ENCODE data around the gene MATN4. TPM values are rescaled to one million over a fixed set of nuclear protein-coding genes. Genes with fewer than 3 reads are reported as not detected.

MATN4 gene
- total and polyA plus RNA-seq, 2 donors (not counting 1 experiment from before 2014, with no cell fraction given): not detected

DNA sequence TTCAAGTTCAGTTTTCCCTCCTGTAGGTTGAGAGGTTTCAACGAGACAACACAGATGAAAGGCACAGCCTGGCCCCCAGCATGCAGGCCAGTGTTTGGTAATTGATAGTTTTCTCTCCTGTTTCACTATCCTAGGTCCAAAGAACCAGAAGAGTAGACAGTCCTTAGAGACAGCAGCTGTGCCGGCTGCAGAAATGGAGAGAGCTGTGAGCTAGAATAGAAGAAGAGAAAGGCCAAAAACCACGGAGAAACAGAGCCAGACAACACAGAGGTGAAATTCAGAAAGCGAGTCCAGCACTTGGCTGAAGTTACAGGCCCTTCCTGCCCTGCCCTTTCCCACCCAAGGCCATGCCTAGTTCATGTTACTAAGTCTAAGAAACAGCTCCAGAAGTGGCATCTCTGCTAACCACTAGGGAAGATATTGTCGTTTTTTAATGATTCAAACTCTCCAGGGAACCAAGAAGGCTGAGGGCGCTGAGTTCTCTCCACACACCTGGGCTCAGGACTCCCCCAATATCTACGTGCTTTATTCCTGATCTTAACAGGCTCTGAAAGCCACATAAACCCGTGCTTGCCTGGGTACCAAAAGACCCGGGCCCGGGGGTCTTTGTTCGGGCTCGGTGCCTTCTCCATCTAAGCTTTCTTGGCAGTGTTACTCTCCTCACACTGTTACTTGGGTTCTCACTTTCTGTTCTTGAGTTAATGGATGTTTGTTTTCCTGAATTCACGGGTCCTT lies 18.0 kb downstream of the MATN4 start:
- H3K4me1 Mint-ChIP-seq: peaks cover 18% of the 10 kb centered on the region
- Histone ChIP-seq H3K79me2 (ENCODE audit: control insufficient read depth, insufficient read depth, low read length) (no peaks in the 10 kb centered on the region), H3K36me3 (replicated peaks in 1 of 2; ENCODE audit: control extremely low read depth in 1 of 2, control insufficient read depth in 1 of 2, extremely low read depth in 1 of 2, insufficient read depth in 2 of 2, low read length in 1 of 2) (no peaks in the 10 kb centered on the region), H3K27ac (ENCODE audit: low read length in 2 of 2) (no peak overlapping the region), H3K4me2 (replicated peaks; ENCODE audit: low read depth, low read length, poor library complexity, severe bottlenecking) (no peak overlapping the region), H2AFZ (ENCODE audit: insufficient read depth, low read depth, low read length, poor library complexity, severe bottlenecking) (no peak overlapping the region), H3K9me3 (ENCODE audit: control extremely low read depth in 1 of 3, control insufficient read depth in 2 of 3, insufficient read depth in 1 of 3, low read length in 2 of 3) (peaks cover 0 to 3% (median 2%) of the 10 kb centered on the region in 3 donors), H3K4me3 (ENCODE audit: control extremely low read depth in 1 of 5, extremely low read depth in 1 of 5, insufficient read depth in 1 of 5, low read depth in 2 of 5, low read length in 4 of 5) (no peak overlapping the region), H4K20me1 (ENCODE audit: control insufficient read depth, insufficient read depth, low read length, poor library complexity, severe bottlenecking) (no peaks in the 10 kb centered on the region), H3K4me1 (ENCODE audit: control insufficient read depth in 2 of 2, insufficient read depth in 2 of 2, low read length in 2 of 2) (peaks cover 13 to 21% of the 10 kb centered on the region in 2 donors), H3K27me3 (replicated peaks in 1 of 4; ENCODE audit: control extremely low read depth in 1 of 4, control insufficient read depth in 3 of 4, insufficient read depth in 4 of 4, low read length in 3 of 4) (peaks cover 0 to 29% (median 13%) of the 10 kb centered on the region in 4 experiments), H3K9ac (ENCODE audit: low read length) (no peak overlapping the region)
- peaks cover 47% of the 10 kb centered on the region for H3K27me3 Mint-ChIP-seq
- H3K27ac Mint-ChIP-seq: no peak overlapping the region
- ATAC-seq (ENCODE audit: low read depth) (no peak), DNase-seq (no peak)
- no peaks in the 10 kb centered on the region for H3K9me3 Mint-ChIP-seq (ENCODE audit: insufficient read depth)
- TF ChIP-seq EZH2 (IDR thresholded peaks at IDR 0.05; ENCODE audit: borderline replicate concordance, insufficient read depth, low read depth, low read length, poor library complexity, severe bottlenecking): no peak
- TF ChIP-seq, protein P1, sequence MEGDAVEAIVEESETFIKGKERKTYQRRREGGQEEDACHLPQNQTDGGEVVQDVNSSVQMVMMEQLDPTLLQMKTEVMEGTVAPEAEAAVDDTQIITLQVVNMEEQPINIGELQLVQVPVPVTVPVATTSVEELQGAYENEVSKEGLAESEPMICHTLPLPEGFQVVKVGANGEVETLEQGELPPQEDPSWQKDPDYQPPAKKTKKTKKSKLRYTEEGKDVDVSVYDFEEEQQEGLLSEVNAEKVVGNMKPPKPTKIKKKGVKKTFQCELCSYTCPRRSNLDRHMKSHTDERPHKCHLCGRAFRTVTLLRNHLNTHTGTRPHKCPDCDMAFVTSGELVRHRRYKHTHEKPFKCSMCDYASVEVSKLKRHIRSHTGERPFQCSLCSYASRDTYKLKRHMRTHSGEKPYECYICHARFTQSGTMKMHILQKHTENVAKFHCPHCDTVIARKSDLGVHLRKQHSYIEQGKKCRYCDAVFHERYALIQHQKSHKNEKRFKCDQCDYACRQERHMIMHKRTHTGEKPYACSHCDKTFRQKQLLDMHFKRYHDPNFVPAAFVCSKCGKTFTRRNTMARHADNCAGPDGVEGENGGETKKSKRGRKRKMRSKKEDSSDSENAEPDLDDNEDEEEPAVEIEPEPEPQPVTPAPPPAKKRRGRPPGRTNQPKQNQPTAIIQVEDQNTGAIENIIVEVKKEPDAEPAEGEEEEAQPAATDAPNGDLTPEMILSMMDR (IDR thresholded peaks at IDR 0.05): no peak
- no peak overlapping the region for H3K4me3 Mint-ChIP-seq
- intact Hi-C loops (cut with micrococcal nuclease): loop anchor here (10.0 kb wide), 1 partner anchor 605 kb away; no protein-coding TSS in a partner anchor
- WGBS (ENCODE audit: insufficient coverage): 82% methylated on average over 9 of the region's 13 CpGs
- CTCF ChIA-PET: interaction anchor here (0.7 to 6.2 kb wide), 26 partner anchors 8 to 544 kb away, joined by 3 to 52 read pairs (median 4); partner anchors contain the start of gene KCNK15
- POLR2A ChIA-PET: no interaction called here

DNA sequence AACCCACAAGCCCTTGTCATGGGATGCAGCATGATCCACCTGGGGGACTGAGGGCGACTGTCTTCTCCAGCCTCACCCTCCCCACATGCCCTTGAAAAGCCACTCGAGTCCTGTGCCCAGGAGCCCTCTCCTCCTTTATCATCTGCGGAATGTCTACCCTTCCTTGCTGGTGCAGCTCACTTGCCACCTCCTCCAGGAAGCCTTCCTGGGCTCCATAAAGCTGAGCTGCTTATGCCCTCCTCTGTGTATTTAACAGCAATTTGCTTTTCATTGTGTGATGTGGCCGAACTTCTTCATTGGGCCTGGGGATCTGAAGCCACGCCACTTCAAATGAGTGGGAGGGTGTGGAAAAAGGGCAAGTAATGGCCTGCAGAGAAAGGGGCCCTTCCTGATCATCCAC lies 19.2 kb downstream of the MATN4 start:
- no peak overlapping the region for H3K4me3 ChIP-seq (ENCODE audit: control extremely low read depth in 1 of 5, extremely low read depth in 1 of 5, insufficient read depth in 1 of 5, low read depth in 2 of 5, low read length in 4 of 5)
- no peak for DNase-seq
- Mint-ChIP-seq H3K4me1 (peaks cover 13% of the 10 kb centered on the region), H3K9me3 (ENCODE audit: insufficient read depth) (no peaks in the 10 kb centered on the region), H3K27me3 (peaks cover 45% of the 10 kb centered on the region), H3K27ac (no peak overlapping the region), H3K4me3 (no peak overlapping the region)
- H3K4me1 ChIP-seq (ENCODE audit: control insufficient read depth in 2 of 2, insufficient read depth in 2 of 2, low read length in 2 of 2): peaks cover 6 to 16% of the 10 kb centered on the region in 2 donors
- no peaks in the 10 kb centered on the region for H3K36me3 ChIP-seq (replicated peaks in 1 of 2; ENCODE audit: control extremely low read depth in 1 of 2, control insufficient read depth in 1 of 2, extremely low read depth in 1 of 2, insufficient read depth in 2 of 2, low read length in 1 of 2)
- no peaks in the 10 kb centered on the region for H3K9me3 ChIP-seq (ENCODE audit: control extremely low read depth in 1 of 3, control insufficient read depth in 2 of 3, insufficient read depth in 1 of 3, low read length in 2 of 3)
- no peak for ATAC-seq (ENCODE audit: low read depth)
- no peak overlapping the region for H3K9ac ChIP-seq (ENCODE audit: low read length)
- intact Hi-C loops (cut with micrococcal nuclease): no loop called here
- H3K79me2 ChIP-seq (ENCODE audit: control insufficient read depth, insufficient read depth, low read length): no peaks in the 10 kb centered on the region
- ChIA-PET POLR2A (no interaction called here), CTCF (interaction anchor here (0.6 kb wide), 1 partner anchor 483 kb away, joined by 4 read pairs; no protein-coding TSS in a partner anchor)
- H2AFZ ChIP-seq (ENCODE audit: insufficient read depth, low read depth, low read length, poor library complexity, severe bottlenecking): no peak overlapping the region
- H4K20me1 ChIP-seq (ENCODE audit: control insufficient read depth, insufficient read depth, low read length, poor library complexity, severe bottlenecking): no peaks in the 10 kb centered on the region
- H3K4me2 ChIP-seq (replicated peaks; ENCODE audit: low read depth, low read length, poor library complexity, severe bottlenecking): no peak overlapping the region
- 77% methylated on average over 3 of the region's 5 CpGs for WGBS (ENCODE audit: insufficient coverage)
- peaks cover 0 to 16% (median 3%) of the 10 kb centered on the region in 4 experiments for H3K27me3 ChIP-seq (replicated peaks in 1 of 4; ENCODE audit: control extremely low read depth in 1 of 4, control insufficient read depth in 3 of 4, insufficient read depth in 4 of 4, low read length in 3 of 4)
- TF ChIP-seq, protein P1 (IDR thresholded peaks at IDR 0.05): no peak
- no peak for TF ChIP-seq EZH2 (IDR thresholded peaks at IDR 0.05; ENCODE audit: borderline replicate concordance, insufficient read depth, low read depth, low read length, poor library complexity, severe bottlenecking)
- no peak overlapping the region for H3K27ac ChIP-seq (ENCODE audit: low read length in 2 of 2)
